Right lobe of liver (tissue), 4 donors: ENCODE results near the gene CIART.

Experiments
- POLR2A ChIP-seq: fragments of 450-650 bp; IDR thresholded peaks from one replicate; pipeline ENCODE4 v1.6.1; 2017; ENCODE audit warnings: antibody characterized with exemption, mild to moderate bottlenecking
- TF ChIP-seq, protein P1 (sequence below), 4 donors: fragments of 200-600 bp in 3 of 4; fragments of 450-650 bp in 1 of 4; IDR thresholded peaks; one replicate each; pipeline versions ENCODE4 v1.5.1 to v1.8.0; 2016 to 2022; ENCODE audit warnings: antibody characterized with exemption in 4 of 4, mild to moderate bottlenecking in 2 of 4
- donor health status: DM: no; HTN: no; CAD: no.
- donor health status: DM: no; HTN: no; CAD: no.
- donor health status: DM: no; HTN: yes; CAD: no.

DNA sequence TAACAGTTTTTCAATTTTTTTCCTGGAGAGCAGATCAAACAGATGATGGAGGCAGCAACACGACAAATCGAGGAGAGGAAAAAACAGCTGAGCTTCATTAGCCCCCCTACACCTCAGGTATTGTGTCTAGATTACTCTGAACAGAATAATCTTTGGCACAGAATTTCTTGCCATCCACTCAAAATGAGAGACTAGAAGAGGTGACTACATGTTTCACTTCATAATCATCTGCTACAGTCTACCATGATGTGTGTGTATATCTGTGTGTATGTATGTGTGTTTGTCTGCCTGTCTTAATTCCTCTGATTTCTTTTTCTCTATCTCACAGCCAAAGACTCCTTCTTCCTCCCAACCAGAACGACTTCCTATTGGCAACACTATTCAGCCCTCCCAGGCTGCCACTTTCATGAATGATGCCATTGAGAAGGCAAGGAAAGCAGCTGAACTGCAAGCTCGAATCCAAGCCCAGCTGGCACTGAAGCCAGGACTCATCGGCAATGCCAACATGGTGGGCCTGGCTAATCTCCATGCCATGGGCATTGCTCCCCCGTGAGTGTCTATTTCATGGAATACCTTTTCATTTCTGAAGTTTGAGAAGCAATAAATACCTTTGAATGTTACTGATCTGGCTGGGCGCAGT is 50.4 kb downstream of the CIART start:
- TF ChIP-seq, protein P1, sequence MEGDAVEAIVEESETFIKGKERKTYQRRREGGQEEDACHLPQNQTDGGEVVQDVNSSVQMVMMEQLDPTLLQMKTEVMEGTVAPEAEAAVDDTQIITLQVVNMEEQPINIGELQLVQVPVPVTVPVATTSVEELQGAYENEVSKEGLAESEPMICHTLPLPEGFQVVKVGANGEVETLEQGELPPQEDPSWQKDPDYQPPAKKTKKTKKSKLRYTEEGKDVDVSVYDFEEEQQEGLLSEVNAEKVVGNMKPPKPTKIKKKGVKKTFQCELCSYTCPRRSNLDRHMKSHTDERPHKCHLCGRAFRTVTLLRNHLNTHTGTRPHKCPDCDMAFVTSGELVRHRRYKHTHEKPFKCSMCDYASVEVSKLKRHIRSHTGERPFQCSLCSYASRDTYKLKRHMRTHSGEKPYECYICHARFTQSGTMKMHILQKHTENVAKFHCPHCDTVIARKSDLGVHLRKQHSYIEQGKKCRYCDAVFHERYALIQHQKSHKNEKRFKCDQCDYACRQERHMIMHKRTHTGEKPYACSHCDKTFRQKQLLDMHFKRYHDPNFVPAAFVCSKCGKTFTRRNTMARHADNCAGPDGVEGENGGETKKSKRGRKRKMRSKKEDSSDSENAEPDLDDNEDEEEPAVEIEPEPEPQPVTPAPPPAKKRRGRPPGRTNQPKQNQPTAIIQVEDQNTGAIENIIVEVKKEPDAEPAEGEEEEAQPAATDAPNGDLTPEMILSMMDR (IDR thresholded peaks at IDR 0.05), result no peak
- TF ChIP-seq POLR2A, result no peak
